ENCODE measurements around the gene COQ3.

DNA sequence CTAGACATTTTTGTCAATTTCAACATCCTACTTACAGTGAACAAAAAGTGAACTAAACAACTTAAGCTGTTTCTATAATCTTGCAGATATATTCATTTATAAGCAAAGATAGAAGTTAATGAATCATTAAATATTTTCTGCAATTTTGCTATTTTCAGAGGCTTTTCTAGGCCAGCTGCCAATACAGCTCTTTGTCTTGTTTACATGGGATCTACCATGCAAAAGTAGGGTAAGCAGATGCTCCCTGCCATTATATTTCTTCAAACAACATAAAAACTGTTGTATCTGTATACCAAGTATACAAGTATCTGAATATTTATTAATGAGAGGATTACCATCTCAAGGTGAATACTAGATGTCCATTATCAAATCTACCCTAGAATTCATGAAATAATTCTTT is 15.7 kb upstream of the COQ3 start:
- TF ChIP-seq, protein P1, sequence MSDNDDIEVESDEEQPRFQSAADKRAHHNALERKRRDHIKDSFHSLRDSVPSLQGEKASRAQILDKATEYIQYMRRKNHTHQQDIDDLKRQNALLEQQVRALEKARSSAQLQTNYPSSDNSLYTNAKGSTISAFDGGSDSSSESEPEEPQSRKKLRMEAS (CRISPR knock-in tag; IDR thresholded peaks at IDR 0.05): no peak
- TF ChIP-seq NFYB (CRISPR knock-in tag; conservative IDR thresholded peaks at IDR 0.05; ENCODE audit: low read depth) (no peak), IRF2 (CRISPR knock-in tag; IDR thresholded peaks at IDR 0.05; ENCODE audit: borderline replicate concordance, low read depth) (no peak), SMAD3 (CRISPR knock-in tag; IDR thresholded peaks at IDR 0.05; ENCODE audit: borderline replicate concordance) (no peak)
- TF ChIP-seq, protein P2, sequence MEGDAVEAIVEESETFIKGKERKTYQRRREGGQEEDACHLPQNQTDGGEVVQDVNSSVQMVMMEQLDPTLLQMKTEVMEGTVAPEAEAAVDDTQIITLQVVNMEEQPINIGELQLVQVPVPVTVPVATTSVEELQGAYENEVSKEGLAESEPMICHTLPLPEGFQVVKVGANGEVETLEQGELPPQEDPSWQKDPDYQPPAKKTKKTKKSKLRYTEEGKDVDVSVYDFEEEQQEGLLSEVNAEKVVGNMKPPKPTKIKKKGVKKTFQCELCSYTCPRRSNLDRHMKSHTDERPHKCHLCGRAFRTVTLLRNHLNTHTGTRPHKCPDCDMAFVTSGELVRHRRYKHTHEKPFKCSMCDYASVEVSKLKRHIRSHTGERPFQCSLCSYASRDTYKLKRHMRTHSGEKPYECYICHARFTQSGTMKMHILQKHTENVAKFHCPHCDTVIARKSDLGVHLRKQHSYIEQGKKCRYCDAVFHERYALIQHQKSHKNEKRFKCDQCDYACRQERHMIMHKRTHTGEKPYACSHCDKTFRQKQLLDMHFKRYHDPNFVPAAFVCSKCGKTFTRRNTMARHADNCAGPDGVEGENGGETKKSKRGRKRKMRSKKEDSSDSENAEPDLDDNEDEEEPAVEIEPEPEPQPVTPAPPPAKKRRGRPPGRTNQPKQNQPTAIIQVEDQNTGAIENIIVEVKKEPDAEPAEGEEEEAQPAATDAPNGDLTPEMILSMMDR (IDR thresholded peaks at IDR 0.05): no peak
- TF ChIP-seq, protein P3, sequence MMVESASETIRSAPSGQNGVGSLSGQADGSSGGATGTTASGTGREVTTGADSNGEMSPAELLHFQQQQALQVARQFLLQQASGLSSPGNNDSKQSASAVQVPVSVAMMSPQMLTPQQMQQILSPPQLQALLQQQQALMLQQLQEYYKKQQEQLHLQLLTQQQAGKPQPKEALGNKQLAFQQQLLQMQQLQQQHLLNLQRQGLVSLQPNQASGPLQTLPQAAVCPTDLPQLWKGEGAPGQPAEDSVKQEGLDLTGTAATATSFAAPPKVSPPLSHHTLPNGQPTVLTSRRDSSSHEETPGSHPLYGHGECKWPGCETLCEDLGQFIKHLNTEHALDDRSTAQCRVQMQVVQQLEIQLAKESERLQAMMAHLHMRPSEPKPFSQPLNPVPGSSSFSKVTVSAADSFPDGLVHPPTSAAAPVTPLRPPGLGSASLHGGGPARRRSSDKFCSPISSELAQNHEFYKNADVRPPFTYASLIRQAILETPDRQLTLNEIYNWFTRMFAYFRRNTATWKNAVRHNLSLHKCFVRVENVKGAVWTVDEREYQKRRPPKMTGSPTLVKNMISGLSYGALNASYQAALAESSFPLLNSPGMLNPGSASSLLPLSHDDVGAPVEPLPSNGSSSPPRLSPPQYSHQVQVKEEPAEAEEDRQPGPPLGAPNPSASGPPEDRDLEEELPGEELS (CRISPR knock-in tag; IDR thresholded peaks at IDR 0.05): no peak

Data from WTC11 (cell line).